GM12864 (cell line): ENCODE results near the gene KLRC3.

ENCODE experiments used
- DNase-seq: peaks from one replicate; pipeline ENCODE4 v3.0.0-alpha.2; 2011; ENCODE audit warnings: low read depth
- H3K4me3 ChIP-seq: 2 replicates; pipeline ENCODE4 v1.5.1; 2011; ENCODE audit warnings: mild to moderate bottlenecking, low read depth, low read length, control low read depth
- CTCF ChIP-seq: IDR thresholded peaks from 2 replicates; pipeline ENCODE4 v1.5.1; 2011; ENCODE audit warnings: low read depth, mild to moderate bottlenecking, moderate library complexity, low read length, control low read depth, inconsistent platforms; ENCODE audit errors: missing control alignments

The KLRC3 gene

GRCh38 chr12:10363658-10363913 lies 56.8 kb downstream of the KLRC3 start:
- no peak overlapping the region for H3K4me3 ChIP-seq
- no peak for TF ChIP-seq CTCF
- no peak for DNase-seq

GRCh38 chr12:10362828-10363657 lies 57.4 kb downstream of the KLRC3 start:
- no peak for TF ChIP-seq CTCF
- no peak overlapping the region for H3K4me3 ChIP-seq
- no peak for DNase-seq

GRCh38 chr12:10362325-10362724 lies 58.1 kb downstream of the KLRC3 start:
- DNase-seq, result no peak
- H3K4me3 ChIP-seq, result no peak overlapping the region

More at GRCh38 chr12:10362325-10362724, 58.1 kb downstream of the KLRC3 start:
- no peak for TF ChIP-seq CTCF
